Measurements from ENCODE around the gene TTC13. TPM values are rescaled to one million over a fixed set of nuclear protein-coding genes. Genes with fewer than 3 reads are reported as not detected.

TTC13 gene
- total and polyA plus RNA-seq, 2 of the 13 experiments (the other 11 are each of a cell fraction or from before 2014, with no cell fraction given) = 5.8 to 15.9 TPM

- TF ChIP-seq ATF4 (CRISPR knock-in tag; IDR thresholded peaks at IDR 0.05) (no peak), ZNF263 (CRISPR knock-in tag; IDR thresholded peaks at IDR 0.05) (0 out of 2 replicates have a peak, but pooled peaks have one; percentile 18), TCF12 (IDR thresholded peaks at IDR 0.05) (no peak), TCF12 (CRISPR knock-in tag; IDR thresholded peaks at IDR 0.05) (no peak), MAX (IDR thresholded peaks at IDR 0.05) (peak; percentile 14; the same call in 1 of the 2 replicates), ZNF367 (CRISPR knock-in tag; IDR thresholded peaks at IDR 0.05; ENCODE audit: borderline replicate concordance) (peak; percentile 39; the same call in 1 of the 2 replicates), GATAD2A (CRISPR knock-in tag; IDR thresholded peaks at IDR 0.05) (no peak), GLI4 (CRISPR knock-in tag; IDR thresholded peaks at IDR 0.05; ENCODE audit: borderline replicate concordance) (0 out of 2 replicates have a peak, but pooled peaks have one; percentile 60), RNF2 (conservative IDR thresholded peaks at IDR 0.05; ENCODE audit: low read depth) (0 out of 2 replicates have a peak, but pooled peaks have one; percentile 29), ARID4A (CRISPR knock-in tag; IDR thresholded peaks at IDR 0.05; ENCODE audit: borderline replicate concordance) (peak; percentile 82), CCDC6 (CRISPR knock-in tag; IDR thresholded peaks at IDR 0.05) (0 out of 2 replicates have a peak, but pooled peaks have one; percentile 57), ZNF704 (CRISPR knock-in tag; IDR thresholded peaks at IDR 0.05; ENCODE audit: borderline replicate concordance) (0 out of 2 replicates have a peak, but pooled peaks have one; percentile 13), ZNF24 (IDR thresholded peaks at IDR 0.05) (no peak), SKIL (CRISPR knock-in tag; IDR thresholded peaks at IDR 0.05; ENCODE audit: borderline replicate concordance) (no peak), ZIK1 (CRISPR knock-in tag; IDR thresholded peaks at IDR 0.05; ENCODE audit: borderline replicate concordance, low read depth) (no peak), TEAD3 (CRISPR knock-in tag; optimal IDR thresholded peaks at IDR 0.05; ENCODE audit: borderline replicate concordance) (no peak), ZNF20 (CRISPR knock-in tag; IDR thresholded peaks at IDR 0.05) (no peak), SSRP1 (CRISPR knock-in tag; IDR thresholded peaks at IDR 0.05) (no peak), ZNF446 (CRISPR knock-in tag; IDR thresholded peaks at IDR 0.05) (peak; percentile 44; the same call in 1 of the 2 replicates)
These were observed 110.5 kb downstream of the TTC13 start, which contains the start of gene C1orf198 (continued) for GRCh38 chr1:230867903-230868735.
